Body of pancreas (tissue), 4 donors: ENCODE measurements around the gene CDC42SE2. TPM values are rescaled to one million over a fixed set of nuclear protein-coding genes. Genes with fewer than 3 reads are reported as not detected.

ENCODE experiments used
- ATAC-seq: fragments of 150-250 bp; one replicate; pipeline ENCODE4 v1.9.1; 2016
- DNase-seq, 4 donors: peaks; one replicate each; pipeline ENCODE4 v3.0.0-alpha.2; 2019
- H3K27ac ChIP-seq, 4 donors: fragments of 200-600 bp; sonication (generic); 1 replicate in 3 of 4; 2 replicates in 1 of 4; pipeline versions ENCODE4 v1.5.1 to v1.6.1; 2016 to 2019; ENCODE audit warnings: mild to moderate bottlenecking in 1 of 4, mixed read lengths in 1 of 4, moderate library complexity in 1 of 4
- H3K27me3 ChIP-seq, 2 donors: fragments of 200-600 bp; sonication (generic); one replicate each; pipeline ENCODE4 v1.6.0; 2016; ENCODE audit warnings: mild to moderate bottlenecking in 1 of 2
- H3K36me3 ChIP-seq, 2 donors: fragments of 200-600 bp; sonication (generic); replicated peaks in 1 of 2; 2 replicates each; pipeline ENCODE4 v1.5.1; 2016; ENCODE audit warnings: low read depth in 2 of 2; ENCODE audit not compliant: insufficient read depth in 1 of 2
- H3K4me1 ChIP-seq: fragments of 200-600 bp; sonication (generic); one replicate; pipeline ENCODE4 v1.6.0; 2016
- H3K4me3 ChIP-seq, 2 donors: fragments of 200-600 bp; sonication (generic); 1 replicate in 1 of 2; 2 replicates in 1 of 2; pipeline ENCODE4 v1.5.1; 2016 to 2019
- H3K9me3 ChIP-seq, 3 donors: fragments of 200-600 bp; sonication (generic); 1 replicate in 2 of 3; 2 replicates in 1 of 3; pipeline ENCODE4 v1.5.1; 2016
- CTCF ChIP-seq, 7 experiments: fragments of 450-650 bp in 4 of 7; fragments of 200-600 bp in 3 of 7; sonication (generic) in 3 of 7; IDR thresholded peaks; one replicate each; pipeline ENCODE4 v1.5.1; 2016 to 2019; ENCODE audit warnings: antibody characterized with exemption in 7 of 7
- POLR2A ChIP-seq, 3 donors: fragments of 450-650 bp; IDR thresholded peaks; one replicate each; pipeline ENCODE4 v1.6.1; 2016; ENCODE audit warnings: antibody characterized with exemption in 3 of 3, mild to moderate bottlenecking in 2 of 3
- WGBS, 2 donors: methylation state at CpG; one replicate each; pipeline ENCODE4 v1.1.5; 2017; 5-methylcytosine and 5-hydroxymethylcytosine counted together
- intact Hi-C: fragments of 100-400 bp; cut with DNase I; formaldehyde crosslinking; loops from one replicate; pipeline ENCODE4 v1.15.1; 2023
- total RNA-seq, 2 donors: library from RNA; depleted of rRNA; stranded (reverse); fragments of >200 nt; gene quantifications; one replicate each; pipeline ENCODE4 v1.1.0, GENCODE V29; 2016

The CDC42SE2 gene
- total RNA-seq, 2 donors from 2014 or later = 23.4 to 33.5 TPM

GRCh38 chr5:131256507-131256823 lies 7.4 kb upstream of the CDC42SE2 start:
- H3K36me3 ChIP-seq = no peaks in the 10 kb centered on the region
- no peaks in the 10 kb centered on the region for H3K27me3 ChIP-seq
- DNase-seq (no peak), ATAC-seq (no peak)
- intact Hi-C loops = loop anchor here (10.0 kb wide), 1 partner anchor 82 kb away; the partner anchor contains the start of gene LYRM7
- no peak for TF ChIP-seq POLR2A (IDR thresholded peaks at IDR 0.05)
- TF ChIP-seq CTCF (IDR thresholded peaks at IDR 0.05) = no peak
- WGBS, 2 donors = 85 to 86% methylated on average over 2 of the region's 2 CpGs
- no peaks in the 10 kb centered on the region for H3K4me1 ChIP-seq
- no peak overlapping the region for H3K27ac ChIP-seq
- no peak overlapping the region for H3K4me3 ChIP-seq
- no peaks in the 10 kb centered on the region for H3K9me3 ChIP-seq

- H3K27ac ChIP-seq = no peak overlapping the region
- TF ChIP-seq CTCF (IDR thresholded peaks at IDR 0.05) (no peak), POLR2A (IDR thresholded peaks at IDR 0.05) (no peak)
- no peaks in the 10 kb centered on the region for H3K36me3 ChIP-seq
- DNase-seq = no peak
- no peaks in the 10 kb centered on the region for H3K9me3 ChIP-seq
- ATAC-seq = no peak
- 36 to 43% methylated on average over 2 of the region's 2 CpGs for WGBS, 2 donors
- no peak overlapping the region for H3K4me3 ChIP-seq
- peaks cover 5% of the 10 kb centered on the region for H3K4me1 ChIP-seq
- intact Hi-C loops = loop anchor here (10.0 kb wide), 1 partner anchor 84 kb away; the partner anchor contains the start of gene LYRM7
- H3K27me3 ChIP-seq = no peaks in the 10 kb centered on the region
Measured at GRCh38 chr5:131258733-131259132, 5.1 kb upstream of the CDC42SE2 start.

DNA sequence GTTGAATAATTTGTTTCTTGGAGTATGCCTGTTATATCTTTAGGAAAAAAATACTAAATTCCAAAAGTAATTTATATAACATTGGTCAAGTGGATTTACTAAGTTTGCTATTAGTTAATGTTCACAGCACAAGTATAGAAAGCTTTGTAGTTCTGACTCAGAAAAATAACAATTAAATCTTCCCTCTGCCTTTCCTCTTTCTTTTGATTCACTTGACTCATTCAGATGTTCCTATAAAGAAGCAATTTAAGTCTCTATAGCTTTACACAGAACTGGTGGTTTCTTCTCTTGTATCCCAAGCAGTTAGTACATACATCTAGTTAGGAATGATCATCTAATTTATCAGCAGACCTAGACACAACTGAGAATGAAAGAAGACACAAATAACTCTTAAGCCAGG lies 4.5 kb upstream of the CDC42SE2 start:
- Histone ChIP-seq H3K9me3 (no peaks in the 10 kb centered on the region), H3K27me3 (no peaks in the 10 kb centered on the region), H3K4me3 (no peak overlapping the region), H3K36me3 (no peaks in the 10 kb centered on the region), H3K27ac (no peak overlapping the region), H3K4me1 (peaks cover 5% of the 10 kb centered on the region)
- TF ChIP-seq POLR2A (IDR thresholded peaks at IDR 0.05) = no peak
- TF ChIP-seq CTCF (IDR thresholded peaks at IDR 0.05) = no peak
- intact Hi-C loops = loop anchor here (10.0 kb wide), 1 partner anchor 85 kb away; the partner anchor contains the start of gene LYRM7
- DNase-seq = no peak
- no peak for ATAC-seq

DNA sequence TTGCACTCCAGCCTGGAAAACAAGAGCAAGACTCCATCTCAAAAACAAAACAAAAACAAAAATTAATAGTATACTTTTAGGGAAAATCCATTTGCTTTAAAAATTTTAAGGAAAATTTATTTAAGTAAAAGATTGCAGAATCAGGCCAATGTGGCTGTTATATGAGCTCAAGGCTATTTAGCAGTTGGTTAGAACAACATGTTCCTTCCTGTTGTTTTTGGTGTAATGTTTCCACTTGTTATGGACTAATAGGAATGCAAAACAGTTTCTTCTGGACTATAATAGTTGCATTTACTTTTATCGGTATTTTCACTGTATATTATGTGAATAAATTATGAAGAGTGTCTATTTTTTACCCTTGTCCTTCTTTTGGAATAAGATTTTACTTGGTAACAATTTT lies 3.0 kb upstream of the CDC42SE2 start:
- no peak overlapping the region for H3K27ac ChIP-seq
- no peak overlapping the region for H3K4me3 ChIP-seq
- no peaks in the 10 kb centered on the region for H3K27me3 ChIP-seq
- peaks cover 5% of the 10 kb centered on the region for H3K4me1 ChIP-seq
- intact Hi-C loops = no loop called here
- TF ChIP-seq POLR2A (IDR thresholded peaks at IDR 0.05) = no peak
- no peaks in the 10 kb centered on the region for H3K36me3 ChIP-seq
- no peaks in the 10 kb centered on the region for H3K9me3 ChIP-seq
- no peak for ATAC-seq
- no peak for DNase-seq
- 63 to 77% methylated on average over 1 of the region's 1 CpG for WGBS, 2 donors

DNA sequence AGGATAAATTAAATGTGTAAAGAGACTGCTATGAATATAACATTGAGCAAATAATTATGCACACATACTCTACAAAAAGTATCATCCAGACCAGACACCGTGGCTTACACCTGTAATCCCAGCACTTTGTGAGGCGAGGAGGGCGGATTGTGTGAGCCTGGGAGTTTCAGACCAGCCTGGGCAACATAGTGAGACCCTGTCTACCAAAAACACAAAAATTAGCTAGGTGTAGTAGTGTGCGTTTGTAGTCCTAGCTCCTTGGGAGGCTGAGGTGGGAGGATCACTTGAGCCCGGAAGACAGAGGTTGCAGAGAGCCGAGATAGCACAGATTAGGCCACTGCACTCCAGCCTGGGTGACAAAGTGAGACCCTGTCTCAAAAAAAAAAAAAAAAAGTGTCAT lies 2.4 kb upstream of the CDC42SE2 start:
- Histone ChIP-seq H3K36me3 (no peaks in the 10 kb centered on the region), H3K27me3 (no peaks in the 10 kb centered on the region), H3K4me1 (peaks cover 8% of the 10 kb centered on the region), H3K4me3 (no peak overlapping the region), H3K27ac (no peak overlapping the region), H3K9me3 (no peaks in the 10 kb centered on the region)
- intact Hi-C loops = no loop called here
- DNase-seq (no peak), ATAC-seq (no peak)
- no peak for TF ChIP-seq POLR2A (IDR thresholded peaks at IDR 0.05)
- no peak for TF ChIP-seq CTCF (IDR thresholded peaks at IDR 0.05)
- WGBS, 2 donors = 90 to 94% methylated on average over 6 of the region's 6 CpGs
